ENCODE results near the gene RPS23.
A peak's percentile ranks its signal among the peaks of the same experiment; 100 is the strongest.

RPS23 gene

DNA sequence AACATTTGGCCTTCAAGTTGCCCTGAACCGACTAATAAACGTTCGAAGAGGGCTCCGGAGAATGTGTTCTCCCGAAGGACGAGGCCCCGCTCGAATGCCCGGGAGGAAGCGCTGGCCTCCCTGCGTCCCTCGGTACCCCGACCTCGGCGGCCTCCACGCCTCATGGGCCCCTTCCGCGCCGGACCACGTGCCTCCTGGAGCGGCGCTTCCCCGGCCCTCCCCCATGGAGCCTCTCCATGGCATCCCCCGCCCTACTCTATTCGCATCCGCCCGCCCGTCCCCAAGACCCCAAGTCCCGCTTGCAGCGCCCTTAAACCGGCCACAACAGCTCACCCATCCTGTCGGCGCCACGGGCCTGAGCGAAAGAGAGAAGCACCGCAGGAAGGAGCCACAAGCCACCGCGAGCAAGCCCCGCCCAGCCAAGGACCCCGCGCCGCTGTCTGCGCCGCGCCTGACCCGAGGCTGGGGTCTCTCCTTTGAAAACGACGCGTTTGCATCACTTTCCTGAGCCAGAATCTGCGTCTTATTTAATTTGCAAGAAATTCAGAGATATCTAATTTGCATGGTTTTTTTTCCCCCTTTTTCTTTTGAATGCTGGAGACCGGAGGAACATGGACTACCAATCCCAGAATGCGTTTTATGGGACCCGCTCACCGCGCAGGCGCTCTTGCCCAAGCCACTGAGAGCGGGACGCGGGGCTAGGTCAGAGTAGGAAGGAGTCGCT is at the start of gene RPS23:
RPS23 (minus strand) TSS at position 368 of the 724 bp plus-strand sequence; CDS start at position 337, 31 bp downstream.
- peak within 1 kb of the TSS; percentile 90 for H3K4me3 Mint-ChIP-seq
- H3K9me3 Mint-ChIP-seq, result no peaks in the 10 kb centered on the region
- peaks cover 68% of the 10 kb centered on the region for H3K4me1 Mint-ChIP-seq (ENCODE audit: low read depth)
- H3K27ac Mint-ChIP-seq, result peak within 1 kb of the TSS; percentile 99
- no peaks in the 10 kb centered on the region for H3K27me3 Mint-ChIP-seq
- H3K36me3 Mint-ChIP-seq (ENCODE audit: low read depth), result peaks cover 51% of the 10 kb centered on the region

DNA sequence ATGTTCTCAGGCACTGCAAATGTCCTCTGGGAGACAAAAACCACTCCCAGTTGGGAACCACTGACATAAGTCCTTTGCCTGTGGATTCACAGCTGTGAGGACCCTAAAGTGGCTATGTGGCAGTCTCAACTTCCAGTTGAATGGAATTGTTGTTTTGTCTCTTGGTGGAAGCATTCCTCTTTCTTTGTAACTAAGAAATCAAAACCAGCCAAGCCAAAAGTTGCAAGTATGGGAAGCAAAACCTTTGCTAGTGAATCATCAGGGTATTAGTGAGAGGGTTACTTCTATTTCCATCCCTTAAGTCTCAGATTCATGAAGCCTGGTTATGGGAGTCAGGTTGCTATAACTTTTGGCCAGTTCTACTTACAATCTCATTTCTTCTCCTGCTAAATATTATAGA is 49.8 kb upstream of the RPS23 start:
- Mint-ChIP-seq H3K27me3 (peaks cover 10% of the 10 kb centered on the region), H3K27ac (no peak overlapping the region), H3K36me3 (ENCODE audit: low read depth) (no peaks in the 10 kb centered on the region), H3K4me3 (no peak overlapping the region), H3K4me1 (ENCODE audit: low read depth) (no peaks in the 10 kb centered on the region), H3K9me3 (no peaks in the 10 kb centered on the region)

DNA sequence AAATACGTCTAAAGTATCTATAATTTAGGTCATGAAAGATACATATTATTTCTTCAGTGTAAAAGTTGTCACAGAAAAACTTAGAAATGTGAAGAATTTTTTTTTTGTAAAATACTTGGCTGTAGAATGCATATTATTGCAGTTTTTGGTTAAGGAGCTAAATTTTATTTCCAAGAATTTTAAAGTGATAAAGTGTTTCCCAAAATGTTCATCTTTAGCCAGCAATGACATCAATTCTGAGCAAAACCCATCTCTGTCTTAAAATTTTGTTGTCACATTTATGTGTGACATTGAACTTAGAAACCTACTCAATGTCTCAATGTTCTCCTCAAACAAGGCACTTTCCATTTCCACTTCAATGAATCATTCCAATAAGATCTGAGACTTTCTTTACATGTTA is 47.8 kb upstream of the RPS23 start:
- Mint-ChIP-seq H3K9me3 (no peaks in the 10 kb centered on the region), H3K36me3 (ENCODE audit: low read depth) (no peaks in the 10 kb centered on the region), H3K27ac (no peak overlapping the region), H3K4me1 (ENCODE audit: low read depth) (no peaks in the 10 kb centered on the region), H3K4me3 (no peak overlapping the region), H3K27me3 (peaks cover 16% of the 10 kb centered on the region)

DNA sequence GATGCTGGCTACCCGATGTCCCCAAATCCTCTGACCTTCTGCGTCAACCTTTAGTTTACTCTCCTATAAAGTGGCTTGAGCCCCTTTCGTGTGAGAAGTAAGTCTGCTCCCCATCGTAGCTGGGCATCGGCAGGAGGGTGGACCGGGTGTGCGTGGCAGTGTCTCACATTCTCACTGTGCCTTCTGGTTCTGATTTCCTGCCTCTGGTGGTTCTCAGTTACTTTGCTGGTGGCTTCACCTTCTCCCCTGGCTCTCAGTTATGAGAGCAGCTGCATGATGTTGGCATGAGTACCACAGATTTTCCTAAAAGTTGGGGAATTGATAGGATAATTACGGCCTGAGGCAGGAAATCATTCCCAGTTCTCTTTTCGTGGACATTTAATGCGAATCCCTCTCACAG is 47.0 kb upstream of the RPS23 start:
- no peaks in the 10 kb centered on the region for H3K9me3 Mint-ChIP-seq

DNA sequence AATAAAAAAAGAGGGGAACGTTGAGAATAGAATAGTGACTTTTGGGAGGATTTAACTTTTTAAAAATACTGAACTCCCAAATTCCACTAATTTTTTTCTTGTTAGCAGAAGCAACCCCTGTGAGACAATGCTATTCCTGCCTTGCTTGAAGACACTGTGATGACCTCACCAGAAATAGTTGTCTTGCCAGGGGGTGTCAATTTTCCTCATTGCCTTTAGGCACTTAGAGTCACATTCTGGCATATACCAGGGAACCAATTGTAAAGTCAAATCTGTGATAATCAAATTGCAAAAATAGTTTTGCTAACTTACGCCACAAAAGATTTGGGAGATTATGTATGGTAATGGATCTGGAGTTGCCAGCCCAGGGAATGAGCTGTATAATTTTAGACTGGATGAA is 42.8 kb upstream of the RPS23 start:
- no peaks in the 10 kb centered on the region for H3K36me3 Mint-ChIP-seq (ENCODE audit: low read depth)
- H3K9me3 Mint-ChIP-seq, result no peaks in the 10 kb centered on the region
- no peaks in the 10 kb centered on the region for H3K4me1 Mint-ChIP-seq (ENCODE audit: low read depth)
- no peak overlapping the region for H3K27ac Mint-ChIP-seq
- H3K27me3 Mint-ChIP-seq, result peaks cover 16% of the 10 kb centered on the region
- no peak overlapping the region for H3K4me3 Mint-ChIP-seq

More for the DNA sequence above, 47.0 kb upstream of the RPS23 start:
- Mint-ChIP-seq H3K27ac (no peak overlapping the region), H3K27me3 (peaks cover 16% of the 10 kb centered on the region), H3K4me1 (ENCODE audit: low read depth) (no peaks in the 10 kb centered on the region), H3K36me3 (ENCODE audit: low read depth) (no peaks in the 10 kb centered on the region), H3K4me3 (no peak overlapping the region)

DNA sequence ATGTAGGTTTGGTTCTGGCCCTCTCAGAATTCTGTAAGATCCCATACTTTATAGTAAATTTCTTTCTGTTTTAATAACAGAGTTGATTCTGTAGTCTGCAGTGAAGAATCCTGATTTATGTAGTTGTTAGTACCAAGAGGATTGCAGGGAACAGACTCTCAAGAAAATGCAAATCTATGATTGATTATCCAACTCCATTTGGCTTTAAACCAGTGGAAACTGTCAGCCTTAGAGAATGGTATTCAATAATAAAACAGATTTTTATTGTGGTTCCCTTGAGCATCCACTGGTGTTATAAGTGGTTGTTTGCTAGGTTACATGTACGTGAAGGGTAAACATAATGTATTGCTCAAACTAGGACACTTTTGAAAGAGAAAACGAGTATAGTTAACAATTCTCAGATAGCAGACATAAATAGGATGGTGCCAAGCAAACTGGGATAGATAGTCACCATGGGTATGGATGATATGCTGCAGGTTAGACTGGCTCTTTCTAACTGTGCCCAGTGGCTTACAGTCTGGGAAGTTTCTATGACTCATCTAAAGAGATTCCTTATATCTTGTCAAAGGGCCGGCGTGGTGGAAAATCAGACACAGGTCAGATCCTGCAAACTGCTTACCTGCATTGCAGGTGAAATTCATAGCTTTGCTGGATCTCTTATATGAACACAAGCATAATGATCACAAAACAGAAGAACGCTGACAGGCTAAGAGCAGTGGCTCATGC is 41.7 kb upstream of the RPS23 start:
- Mint-ChIP-seq H3K4me1 (ENCODE audit: low read depth) (no peaks in the 10 kb centered on the region), H3K36me3 (ENCODE audit: low read depth) (no peaks in the 10 kb centered on the region), H3K9me3 (no peaks in the 10 kb centered on the region), H3K27ac (no peak overlapping the region), H3K27me3 (peaks cover 12% of the 10 kb centered on the region), H3K4me3 (no peak overlapping the region)

DNA sequence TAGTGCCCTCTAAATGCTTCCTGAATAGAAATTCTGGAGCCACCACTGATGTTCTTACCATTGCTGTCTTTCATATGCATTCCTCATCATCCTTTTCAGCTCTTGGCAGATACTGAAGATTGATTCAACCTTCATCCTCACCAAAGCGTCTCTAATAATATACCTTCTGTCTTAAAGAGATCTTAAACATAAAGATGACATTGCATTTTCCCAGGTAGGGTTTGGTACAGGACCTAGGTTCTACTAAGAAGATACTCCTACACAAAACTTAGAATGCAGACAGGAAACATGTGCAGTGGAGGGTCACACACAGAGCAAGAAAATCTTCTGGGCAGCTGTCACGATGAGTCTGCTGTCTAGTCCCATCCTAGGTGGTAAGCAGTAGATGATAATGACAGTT is 41.0 kb upstream of the RPS23 start:
- Mint-ChIP-seq H3K9me3 (no peaks in the 10 kb centered on the region), H3K4me3 (no peak overlapping the region), H3K27ac (no peak overlapping the region), H3K4me1 (ENCODE audit: low read depth) (no peaks in the 10 kb centered on the region), H3K27me3 (peaks cover 12% of the 10 kb centered on the region), H3K36me3 (ENCODE audit: low read depth) (no peaks in the 10 kb centered on the region)

DNA sequence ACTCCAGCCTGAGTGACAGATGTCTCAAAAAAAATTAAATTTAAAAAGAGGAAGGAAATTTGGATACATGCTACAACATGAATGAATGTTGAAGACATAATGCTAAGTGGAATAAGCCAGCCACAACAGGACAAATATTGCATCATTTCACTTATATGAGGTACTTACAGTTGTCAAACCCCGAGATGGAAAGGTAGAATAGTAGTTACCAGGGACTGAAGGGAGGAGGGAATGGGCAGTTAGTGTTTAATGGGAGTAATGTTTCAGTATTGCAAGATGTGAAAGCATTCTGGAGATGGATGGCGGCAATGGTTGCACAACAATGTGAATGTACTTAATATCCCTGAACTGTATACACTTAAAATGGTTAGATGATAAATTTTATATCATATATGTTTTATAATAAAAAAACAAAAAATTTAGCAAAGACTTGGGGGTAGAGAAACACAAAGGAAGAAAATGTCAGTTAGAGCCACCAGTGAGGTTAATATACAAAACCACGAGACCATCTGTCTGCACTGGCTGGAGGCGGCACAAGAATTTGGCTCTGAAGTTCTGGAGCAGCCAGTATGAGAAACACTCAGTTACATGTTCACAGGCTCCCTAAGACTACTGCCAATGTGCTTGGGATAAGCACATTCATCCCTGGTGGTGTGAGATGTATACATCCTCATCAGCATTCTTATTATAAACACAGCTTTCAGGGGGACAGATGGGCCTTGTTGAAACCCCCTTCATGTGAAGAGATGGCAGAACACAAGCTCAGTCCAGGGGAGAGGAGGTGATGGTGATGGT is 37.0 kb upstream of the RPS23 start:
- H3K27ac Mint-ChIP-seq, result no peak overlapping the region
- H3K4me3 Mint-ChIP-seq, result no peak overlapping the region
- H3K4me1 Mint-ChIP-seq (ENCODE audit: low read depth), result peaks cover 3% of the 10 kb centered on the region
- peaks cover 6% of the 10 kb centered on the region for H3K36me3 Mint-ChIP-seq (ENCODE audit: low read depth)
- no peaks in the 10 kb centered on the region for H3K27me3 Mint-ChIP-seq
- no peaks in the 10 kb centered on the region for H3K9me3 Mint-ChIP-seq

DNA sequence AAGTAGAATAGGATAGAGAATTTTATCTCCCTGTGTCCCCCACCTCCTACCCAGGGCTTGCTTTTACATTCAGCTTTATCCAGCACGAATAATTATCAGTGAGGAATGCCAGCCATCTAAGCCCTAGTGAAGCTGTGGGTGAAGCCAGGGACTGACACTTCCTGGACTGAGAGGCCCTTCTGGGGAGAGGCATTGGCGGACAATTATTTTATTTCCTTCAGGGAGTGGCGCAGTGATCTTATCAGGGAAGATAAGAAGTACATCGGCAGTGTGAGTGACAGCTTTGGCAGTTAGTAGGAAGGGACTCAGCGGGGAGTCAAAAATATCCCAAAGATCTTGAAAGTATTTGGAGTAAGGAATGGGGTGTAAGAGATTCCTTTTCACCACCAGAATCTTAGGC is 34.9 kb upstream of the RPS23 start:
- Mint-ChIP-seq H3K27ac (no peak overlapping the region), H3K36me3 (ENCODE audit: low read depth) (peaks cover 20% of the 10 kb centered on the region), H3K27me3 (no peaks in the 10 kb centered on the region), H3K4me1 (ENCODE audit: low read depth) (peaks cover 3% of the 10 kb centered on the region), H3K9me3 (peaks cover 6% of the 10 kb centered on the region), H3K4me3 (no peak overlapping the region)

DNA sequence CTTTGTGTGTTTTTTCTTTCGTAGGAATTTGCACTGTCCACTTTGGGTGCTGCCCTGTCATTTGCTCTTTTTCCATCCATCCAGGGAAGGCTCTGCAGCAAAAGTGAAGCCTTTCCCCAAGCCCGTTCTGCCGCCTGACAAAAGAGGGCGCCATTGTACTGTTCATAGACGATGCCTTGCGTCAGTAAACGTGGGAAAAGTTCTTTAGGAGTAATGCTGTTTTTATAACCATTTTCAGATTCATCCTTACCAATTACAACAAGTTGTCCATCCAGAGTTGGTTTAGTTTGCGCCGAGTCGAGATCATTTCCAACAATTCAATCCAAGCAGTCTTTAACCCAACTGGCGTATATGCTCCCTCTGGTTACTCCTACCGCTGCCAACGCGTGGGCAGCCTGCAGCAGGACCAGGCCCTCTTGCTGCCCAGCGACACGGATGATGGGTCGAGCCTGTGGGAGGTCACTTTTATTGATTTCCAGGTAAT is 34.3 kb upstream of the RPS23 start:
- Mint-ChIP-seq H3K4me3 (no peak overlapping the region), H3K27me3 (no peaks in the 10 kb centered on the region), H3K9me3 (peaks cover 6% of the 10 kb centered on the region), H3K27ac (no peak overlapping the region), H3K36me3 (ENCODE audit: low read depth) (peaks cover 26% of the 10 kb centered on the region), H3K4me1 (ENCODE audit: low read depth) (peaks cover 3% of the 10 kb centered on the region)

DNA sequence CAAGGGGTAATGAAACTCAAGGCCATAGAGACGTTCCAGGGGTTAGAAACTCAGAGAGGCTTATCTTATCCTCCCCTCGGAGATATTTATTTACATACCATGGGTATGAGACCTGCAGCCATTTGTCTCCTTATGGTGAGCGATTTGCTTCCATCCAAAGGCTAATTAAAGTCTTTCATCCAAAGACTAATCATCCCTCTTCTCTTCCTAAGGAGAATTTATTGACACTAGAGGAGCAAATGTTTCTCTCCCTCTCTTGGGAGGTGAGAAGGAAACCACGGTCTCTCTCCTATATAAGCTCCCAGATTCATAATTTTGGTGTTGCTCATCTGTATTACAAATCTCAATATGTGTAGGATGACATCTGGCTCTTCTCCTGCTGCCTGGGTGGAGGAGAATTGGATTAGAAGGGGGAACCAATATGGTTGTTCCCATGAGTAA is 31.0 kb upstream of the RPS23 start:
- no peak overlapping the region for H3K4me3 Mint-ChIP-seq

DNA sequence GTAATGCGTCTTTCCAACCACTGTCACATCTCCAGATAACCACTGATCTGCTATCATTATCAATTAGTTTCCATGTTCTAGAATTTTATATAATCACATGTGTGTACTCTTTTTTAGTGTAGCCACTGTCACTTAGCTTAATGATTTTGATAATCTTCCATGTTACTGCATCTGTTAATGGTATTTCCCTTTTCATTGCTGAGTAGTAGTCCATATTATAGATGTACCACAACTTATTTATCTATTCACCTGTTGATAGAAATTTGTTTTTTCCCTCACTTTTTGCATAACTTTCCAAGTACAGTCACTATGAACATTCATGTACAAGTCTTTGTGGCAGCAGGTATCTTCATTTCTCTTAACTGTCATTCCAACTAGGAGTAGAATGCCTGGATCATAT is 30.3 kb upstream of the RPS23 start:
- Mint-ChIP-seq H3K36me3 (ENCODE audit: low read depth) (peaks cover 31% of the 10 kb centered on the region), H3K4me1 (ENCODE audit: low read depth) (peaks cover 3% of the 10 kb centered on the region), H3K9me3 (peaks cover 6% of the 10 kb centered on the region), H3K27ac (no peak overlapping the region), H3K4me3 (no peak overlapping the region), H3K27me3 (no peaks in the 10 kb centered on the region)

More for the DNA sequence above, 31.0 kb upstream of the RPS23 start:
- Mint-ChIP-seq H3K9me3 (peaks cover 6% of the 10 kb centered on the region), H3K27ac (no peak overlapping the region), H3K27me3 (no peaks in the 10 kb centered on the region), H3K36me3 (ENCODE audit: low read depth) (peaks cover 31% of the 10 kb centered on the region), H3K4me1 (ENCODE audit: low read depth) (peaks cover 3% of the 10 kb centered on the region)

DNA sequence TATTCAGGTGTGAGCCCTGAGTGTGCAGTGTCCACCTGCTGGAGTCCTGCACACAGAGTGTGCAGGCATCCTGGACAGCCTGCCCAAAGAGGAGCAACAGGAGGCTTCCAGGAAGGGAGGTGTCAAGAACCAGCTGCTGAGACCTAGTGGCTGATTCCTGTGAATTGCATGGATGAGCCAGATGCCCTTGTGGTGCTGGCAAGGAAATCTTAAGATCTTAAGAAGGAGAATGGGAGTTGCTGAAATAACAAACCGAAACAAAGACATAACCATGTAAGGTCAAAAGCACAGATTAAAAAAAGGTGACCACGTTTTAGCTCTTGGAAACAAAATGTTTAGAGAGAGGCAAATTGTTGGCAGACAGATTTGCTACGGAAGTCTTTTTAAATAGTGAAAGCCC is 29.3 kb upstream of the RPS23 start:
- Mint-ChIP-seq H3K4me1 (ENCODE audit: low read depth) (peaks cover 2% of the 10 kb centered on the region), H3K4me3 (no peak overlapping the region), H3K9me3 (peaks cover 6% of the 10 kb centered on the region), H3K27ac (no peak overlapping the region), H3K36me3 (ENCODE audit: low read depth) (peaks cover 31% of the 10 kb centered on the region), H3K27me3 (no peaks in the 10 kb centered on the region)

DNA sequence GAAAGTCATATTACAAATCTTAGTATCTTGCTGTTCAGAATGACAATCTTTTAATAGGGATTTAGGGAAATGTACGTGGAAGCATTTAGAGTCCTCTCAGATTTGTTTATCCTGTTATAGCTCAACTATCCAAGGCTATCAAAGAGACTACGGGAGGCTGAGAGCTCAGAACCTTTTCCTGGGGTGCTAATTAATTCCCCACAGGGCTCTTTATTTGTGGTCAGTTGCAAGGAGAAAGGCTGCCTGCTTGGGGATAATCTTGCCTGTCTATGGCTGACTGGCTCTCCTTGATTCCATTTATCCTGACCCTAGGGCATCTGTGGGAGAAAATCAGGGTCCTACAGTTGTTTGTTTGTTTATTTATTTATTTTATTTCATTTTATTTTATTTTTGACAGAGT is 28.0 kb upstream of the RPS23 start:
- no peak overlapping the region for H3K4me3 Mint-ChIP-seq
- H3K27ac Mint-ChIP-seq, result no peak overlapping the region
- no peaks in the 10 kb centered on the region for H3K27me3 Mint-ChIP-seq
- no peaks in the 10 kb centered on the region for H3K4me1 Mint-ChIP-seq (ENCODE audit: low read depth)
- peaks cover 26% of the 10 kb centered on the region for H3K36me3 Mint-ChIP-seq (ENCODE audit: low read depth)
- peaks cover 6% of the 10 kb centered on the region for H3K9me3 Mint-ChIP-seq

DNA sequence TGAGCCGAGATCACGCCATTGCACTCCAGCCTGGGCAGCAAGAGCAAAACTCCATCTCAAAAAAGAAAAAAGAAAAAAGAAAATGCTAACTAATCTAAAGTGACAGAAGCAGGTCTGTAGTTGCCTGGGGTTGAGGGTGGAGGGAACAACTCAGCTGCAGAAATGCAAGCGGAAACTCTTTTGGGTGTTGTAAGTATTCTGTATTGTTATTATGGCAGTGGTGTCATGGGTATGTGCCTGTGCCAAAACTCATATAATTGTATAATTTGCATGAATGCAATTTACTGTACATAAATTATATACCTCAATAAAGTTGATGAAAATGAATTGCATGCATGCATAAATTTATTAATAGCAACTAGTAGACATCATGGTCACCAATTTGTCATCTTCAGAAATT is 23.0 kb upstream of the RPS23 start:
- Mint-ChIP-seq H3K9me3 (no peaks in the 10 kb centered on the region), H3K36me3 (ENCODE audit: low read depth) (peaks cover 5% of the 10 kb centered on the region), H3K4me3 (no peak overlapping the region), H3K27me3 (no peaks in the 10 kb centered on the region), H3K4me1 (ENCODE audit: low read depth) (no peaks in the 10 kb centered on the region), H3K27ac (no peak overlapping the region)

Data from stimulated activated naive CD8-positive, alpha-beta T cell treated with anti-CD3 and anti-CD28 coated beads, Interleukin-15, Interleukin-2, amounts not matched to agents 100 ng/mL and 50 ng/mL, for 24 hours (primary cell).